ENCODE data around the gene RNF8.
"Not testable (repeated sequence)": the region's sequence is repeated elsewhere in the genome, so short reads cannot be mapped to it uniquely, and the experiment has no call there.

The RNF8 gene

GRCh38 chr6:37338745-37339255 lies 15.0 kb upstream of the RNF8 start:
- TF ChIP-seq CTCF (IDR thresholded peaks at IDR 0.05) = no peak
- no peak for DNase-seq (ENCODE audit: low spot score)
- no peak overlapping the region for H3K4me3 ChIP-seq
- no peak overlapping the region for H3K27ac ChIP-seq

- Histone ChIP-seq H3K4me3 (no peak overlapping the region), H3K27ac (no peak overlapping the region)
- no peak for DNase-seq (ENCODE audit: low spot score)
- TF ChIP-seq CTCF (IDR thresholded peaks at IDR 0.05) = no peak
These were observed 13.8 kb upstream of the RNF8 start for GRCh38 chr6:37339741-37340638.

- Histone ChIP-seq H3K4me3 (no peak overlapping the region), H3K27ac (no peak overlapping the region)
- DNase-seq (ENCODE audit: low spot score) = no peak
- TF ChIP-seq CTCF (IDR thresholded peaks at IDR 0.05) = no peak
These were observed 13.2 kb upstream of the RNF8 start for GRCh38 chr6:37340639-37340943.

DNA sequence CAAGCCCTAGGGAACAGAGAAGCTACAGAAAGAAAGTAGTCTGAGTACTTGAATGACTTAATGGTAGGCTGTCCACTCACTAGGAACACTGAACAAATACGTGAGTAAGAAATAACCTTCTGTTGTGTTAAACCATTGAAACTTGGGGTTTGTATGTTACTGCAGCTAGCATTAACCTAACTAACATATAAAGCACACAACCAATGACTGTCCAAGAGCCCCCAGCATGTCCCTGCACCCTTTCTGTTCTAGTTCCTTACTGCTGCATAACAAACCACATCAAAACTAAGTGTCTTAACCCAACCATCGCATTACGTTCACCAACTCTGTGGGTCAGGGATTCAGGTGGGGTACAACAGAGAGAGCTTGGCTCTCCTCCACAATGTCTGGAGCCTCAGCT lies 10.5 kb upstream of the RNF8 start:
- H3K27ac ChIP-seq = no peak overlapping the region
- no peak overlapping the region for H3K4me3 ChIP-seq
- no peak for TF ChIP-seq CTCF (IDR thresholded peaks at IDR 0.05)
- DNase-seq (ENCODE audit: low spot score) = no peak

DNA sequence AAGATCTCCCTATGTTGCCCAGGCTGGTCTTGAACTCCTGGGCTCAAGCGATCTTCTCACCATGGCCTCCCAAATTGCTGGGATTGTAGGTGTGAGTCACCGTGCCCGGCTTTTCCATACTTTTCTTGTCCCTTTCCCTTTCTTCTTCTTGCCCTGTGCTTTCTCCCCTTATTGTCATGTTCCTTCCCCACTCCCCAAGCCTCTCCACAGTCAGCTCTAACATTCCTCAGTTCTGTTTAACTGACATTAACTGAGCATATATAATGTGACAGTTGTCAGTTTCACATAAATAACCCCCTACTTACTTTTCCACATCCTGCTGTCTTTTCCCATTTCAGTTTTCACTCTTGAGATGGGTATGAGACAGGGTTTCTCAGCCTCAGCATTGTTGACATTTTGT lies 9.5 kb upstream of the RNF8 start:
- Histone ChIP-seq H3K4me3 (no peak overlapping the region), H3K27ac (no peak overlapping the region)
- no peak for DNase-seq (ENCODE audit: low spot score)
- TF ChIP-seq CTCF (IDR thresholded peaks at IDR 0.05) = no peak

DNA sequence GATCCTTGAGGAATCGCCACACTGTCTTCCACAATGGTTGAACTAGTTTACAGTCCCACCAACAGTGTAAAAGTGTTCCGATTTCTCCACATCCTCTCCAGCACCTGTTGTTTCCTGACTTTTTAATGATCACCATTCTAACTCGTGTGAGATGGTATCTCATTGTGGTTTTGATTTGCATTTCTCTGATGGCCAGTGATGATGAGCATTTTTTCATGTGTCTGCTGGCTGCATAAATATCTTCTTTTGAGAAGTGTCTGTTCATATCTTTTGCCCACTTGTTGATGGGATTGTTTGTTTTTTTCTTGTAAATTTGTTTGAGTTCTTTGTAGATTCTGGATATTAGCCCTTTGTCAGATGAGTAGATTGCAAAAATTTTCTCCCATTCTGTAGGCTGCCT lies 8.0 kb upstream of the RNF8 start:
- DNase-seq (ENCODE audit: low spot score); H3K4me3 ChIP-seq; H3K27ac ChIP-seq: not testable (repeated sequence)

GRCh38 chr6:37347177-37347576 lies 6.6 kb upstream of the RNF8 start:
- Histone ChIP-seq H3K27ac (no peak overlapping the region), H3K4me3 (no peak overlapping the region)
- TF ChIP-seq CTCF (IDR thresholded peaks at IDR 0.05) = no peak
- DNase-seq (ENCODE audit: low spot score) = no peak

Data from coronary artery (tissue), 2 donors.